ENCODE measurements around the gene ERCC3. TPM values are rescaled to one million over a fixed set of nuclear protein-coding genes. Genes with fewer than 3 reads are reported as not detected.

Gene ERCC3
- total and polyA plus RNA-seq, 4 experiments from 2014 or later: 22.3 to 62.9 (median 44.3) TPM

DNA sequence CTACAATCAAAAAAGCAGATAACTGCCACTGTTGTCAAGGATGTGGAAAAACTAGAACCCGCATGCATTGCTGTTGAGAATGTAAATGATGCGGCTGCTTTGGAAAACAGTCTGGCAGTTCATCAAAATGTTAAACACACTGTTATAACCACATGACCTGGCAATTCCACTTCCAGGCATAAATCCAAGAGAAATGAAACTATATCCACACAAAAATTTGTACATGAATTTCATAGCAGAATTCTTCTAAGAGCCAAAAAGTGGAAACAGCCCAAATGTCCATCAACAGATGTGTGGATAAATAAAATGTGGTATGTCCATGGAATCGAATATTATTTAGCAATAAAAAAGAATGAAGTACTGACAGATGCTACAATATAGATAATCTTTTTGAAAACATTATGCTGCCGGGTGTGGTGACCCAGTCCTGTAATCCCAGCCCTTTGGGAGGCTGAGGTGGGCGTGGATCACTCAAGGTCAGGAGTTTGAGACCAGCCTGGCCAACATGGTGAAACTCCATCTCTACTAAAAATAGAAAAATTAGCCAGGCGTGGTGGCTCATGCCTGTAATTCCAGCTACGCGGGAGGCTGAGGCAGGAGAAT, 32.0 kb downstream of the ERCC3 start:
- H3K27me3 Mint-ChIP-seq: no peaks in the 10 kb centered on the region
- no peak for DNase-seq
- peaks cover 56 to 72% of the 10 kb centered on the region in 2 donors for H3K36me3 Mint-ChIP-seq
- H3K9me3 Mint-ChIP-seq: no peaks in the 10 kb centered on the region
- H3K27ac Mint-ChIP-seq: no peak overlapping the region
- Histone ChIP-seq H3K4me3 (ENCODE audit: low read length in 2 of 2) (no peak overlapping the region), H3K36me3 (ENCODE audit: insufficient read depth, low read length) (peaks cover 45% of the 10 kb centered on the region), H3K4me1 (ENCODE audit: insufficient read depth, low read length) (no peaks in the 10 kb centered on the region), H3K9me3 (ENCODE audit: control insufficient read depth in 1 of 2, low read length in 2 of 2) (no peaks in the 10 kb centered on the region), H3K27me3 (ENCODE audit: insufficient read depth, low read length) (no peaks in the 10 kb centered on the region), H3K27ac (ENCODE audit: low read depth, low read length) (no peak overlapping the region)
- H3K4me3 Mint-ChIP-seq: no peak overlapping the region
- peaks cover 0 to 1% (median 0%) of the 10 kb centered on the region in 4 donors for H3K4me1 Mint-ChIP-seq
- intact Hi-C loops (cut with micrococcal nuclease): no loop called here
- ChIA-PET POLR2A (ENCODE audit: partially characterized antibody) (no interaction called here), CTCF (ENCODE audit: partially characterized antibody) (no interaction called here)

GRCh38 chr2:127259355-127259754, 34.6 kb downstream of the ERCC3 start:
- Histone ChIP-seq H3K36me3 (ENCODE audit: insufficient read depth, low read length) (peaks cover 45% of the 10 kb centered on the region), H3K27me3 (ENCODE audit: insufficient read depth, low read length) (no peaks in the 10 kb centered on the region), H3K9me3 (ENCODE audit: control insufficient read depth in 1 of 2, low read length in 2 of 2) (no peaks in the 10 kb centered on the region), H3K27ac (ENCODE audit: low read depth, low read length) (no peak overlapping the region), H3K4me3 (ENCODE audit: low read length in 2 of 2) (no peak overlapping the region), H3K4me1 (ENCODE audit: insufficient read depth, low read length) (no peaks in the 10 kb centered on the region)
- Mint-ChIP-seq H3K27me3 (no peaks in the 10 kb centered on the region), H3K36me3 (peaks cover 51 to 76% of the 10 kb centered on the region in 2 donors), H3K9me3 (no peaks in the 10 kb centered on the region), H3K4me3 (no peak overlapping the region), H3K27ac (peak overlapping the region in 2 of 7 donors; percentile 9 to 38), H3K4me1 (peaks cover 0 to 1% (median 0%) of the 10 kb centered on the region in 4 donors)
- CTCF ChIA-PET (ENCODE audit: partially characterized antibody): no interaction called here
- POLR2A ChIA-PET (ENCODE audit: partially characterized antibody): no interaction called here
- intact Hi-C loops (cut with micrococcal nuclease): no loop called here
- DNase-seq: no peak

DNA sequence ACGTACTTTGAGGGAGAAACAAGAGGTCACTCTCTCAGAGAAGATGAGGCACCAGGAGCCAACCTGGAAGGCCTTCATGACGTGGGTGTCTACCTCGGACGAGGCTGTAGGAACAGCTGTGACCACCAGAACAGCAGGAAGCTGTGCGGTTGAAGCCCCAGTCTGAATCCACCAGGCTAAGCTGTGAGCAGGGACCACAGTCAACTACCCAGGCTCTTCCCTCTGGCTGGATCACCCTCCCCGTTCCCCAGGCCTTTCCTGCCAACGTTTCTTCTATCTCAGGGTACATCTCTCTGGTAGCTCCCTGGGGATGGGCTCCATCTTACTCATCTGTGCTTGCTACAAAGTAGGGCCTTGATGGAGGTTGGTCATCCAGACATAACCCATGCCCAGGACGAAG, 37.1 kb downstream of the ERCC3 start:
- H3K9me3 ChIP-seq (ENCODE audit: control insufficient read depth in 1 of 2, low read length in 2 of 2): no peaks in the 10 kb centered on the region
- no peak overlapping the region for H3K27ac ChIP-seq (ENCODE audit: low read depth, low read length)
- H3K4me1 Mint-ChIP-seq: peaks cover 0 to 1% (median 0%) of the 10 kb centered on the region in 4 donors
- H3K9me3 Mint-ChIP-seq: no peaks in the 10 kb centered on the region
- no peak overlapping the region for H3K27ac Mint-ChIP-seq
- no peak for DNase-seq
- H3K27me3 Mint-ChIP-seq: no peaks in the 10 kb centered on the region
- intact Hi-C loops (cut with micrococcal nuclease): no loop called here
- H3K27me3 ChIP-seq (ENCODE audit: insufficient read depth, low read length): no peaks in the 10 kb centered on the region
- H3K36me3 Mint-ChIP-seq: peaks cover 42 to 59% of the 10 kb centered on the region in 2 donors
- peaks cover 45% of the 10 kb centered on the region for H3K36me3 ChIP-seq (ENCODE audit: insufficient read depth, low read length)
- ChIA-PET POLR2A (ENCODE audit: partially characterized antibody) (interaction anchor here (0.6 kb wide), 1 partner anchor 444 kb away, joined by 3 read pairs; the partner anchor contains the start of gene SFT2D3), CTCF (ENCODE audit: partially characterized antibody) (no interaction called here)
- H3K4me1 ChIP-seq (ENCODE audit: insufficient read depth, low read length): no peaks in the 10 kb centered on the region
- no peak overlapping the region for H3K4me3 Mint-ChIP-seq
- no peak overlapping the region for H3K4me3 ChIP-seq (ENCODE audit: low read length in 2 of 2)

DNA sequence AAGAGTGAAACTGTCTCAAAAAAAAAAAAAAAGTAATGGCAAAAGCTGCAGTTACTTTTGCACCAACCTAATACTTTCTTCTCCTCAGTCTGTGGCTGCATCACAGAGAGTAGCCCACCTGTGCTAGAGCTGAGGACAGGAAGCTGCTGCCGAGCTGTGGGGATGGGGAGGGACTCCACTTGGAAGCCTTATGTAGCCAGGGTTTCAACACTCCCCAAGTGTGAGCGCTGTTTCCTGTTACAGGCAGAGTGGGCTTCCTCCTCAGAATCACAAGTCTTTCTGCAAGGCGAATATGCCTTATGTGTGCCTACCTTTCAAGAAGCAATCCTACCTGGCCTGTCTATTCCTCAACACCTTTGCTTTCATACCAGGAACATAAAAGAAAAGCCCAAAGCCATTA, 37.6 kb downstream of the ERCC3 start:
- Histone ChIP-seq H3K36me3 (ENCODE audit: insufficient read depth, low read length) (peaks cover 40% of the 10 kb centered on the region), H3K4me3 (ENCODE audit: low read length in 2 of 2) (no peak overlapping the region), H3K27ac (ENCODE audit: low read depth, low read length) (no peak overlapping the region), H3K4me1 (ENCODE audit: insufficient read depth, low read length) (no peaks in the 10 kb centered on the region), H3K27me3 (ENCODE audit: insufficient read depth, low read length) (no peaks in the 10 kb centered on the region), H3K9me3 (ENCODE audit: control insufficient read depth in 1 of 2, low read length in 2 of 2) (no peaks in the 10 kb centered on the region)
- H3K27ac Mint-ChIP-seq: no peak overlapping the region
- no peaks in the 10 kb centered on the region for H3K9me3 Mint-ChIP-seq
- DNase-seq: no peak
- H3K36me3 Mint-ChIP-seq: peaks cover 45 to 56% of the 10 kb centered on the region in 2 donors
- ChIA-PET POLR2A (ENCODE audit: partially characterized antibody) (interaction anchor here (0.6 kb wide), 1 partner anchor 445 kb away, joined by 3 read pairs; the partner anchor contains the start of gene SFT2D3), CTCF (ENCODE audit: partially characterized antibody) (no interaction called here)
- intact Hi-C loops (cut with micrococcal nuclease): no loop called here
- peaks cover 0 to 1% (median 0%) of the 10 kb centered on the region in 4 donors for H3K4me1 Mint-ChIP-seq
- no peaks in the 10 kb centered on the region for H3K27me3 Mint-ChIP-seq
- H3K4me3 Mint-ChIP-seq: no peak overlapping the region

GRCh38 chr2:127255721-127256120, 38.2 kb downstream of the ERCC3 start:
- no peaks in the 10 kb centered on the region for H3K9me3 Mint-ChIP-seq
- Histone ChIP-seq H3K4me1 (ENCODE audit: insufficient read depth, low read length) (no peaks in the 10 kb centered on the region), H3K9me3 (ENCODE audit: control insufficient read depth in 1 of 2, low read length in 2 of 2) (no peaks in the 10 kb centered on the region), H3K4me3 (ENCODE audit: low read length in 2 of 2) (no peak overlapping the region), H3K27me3 (ENCODE audit: insufficient read depth, low read length) (no peaks in the 10 kb centered on the region), H3K27ac (ENCODE audit: low read depth, low read length) (no peak overlapping the region), H3K36me3 (ENCODE audit: insufficient read depth, low read length) (peaks cover 34% of the 10 kb centered on the region)
- intact Hi-C loops (cut with micrococcal nuclease): no loop called here
- CTCF ChIA-PET (ENCODE audit: partially characterized antibody): no interaction called here
- DNase-seq: no peak
- H3K27ac Mint-ChIP-seq: peak overlapping the region in 1 of 7 donors; percentile 8
- no peak overlapping the region for H3K4me3 Mint-ChIP-seq
- peaks cover 42 to 51% of the 10 kb centered on the region in 2 donors for H3K36me3 Mint-ChIP-seq
- no peaks in the 10 kb centered on the region for H3K27me3 Mint-ChIP-seq
- H3K4me1 Mint-ChIP-seq: peaks cover 0 to 1% (median 0%) of the 10 kb centered on the region in 4 donors
- POLR2A ChIA-PET (ENCODE audit: partially characterized antibody): no interaction called here

GRCh38 chr2:127255146-127255545, 38.8 kb downstream of the ERCC3 start:
- Mint-ChIP-seq H3K4me1 (peaks cover 0 to 1% (median 0%) of the 10 kb centered on the region in 4 donors), H3K36me3 (peaks cover 39 to 48% of the 10 kb centered on the region in 2 donors), H3K27me3 (no peaks in the 10 kb centered on the region), H3K27ac (peak overlapping the region in 4 of 7 donors; percentile 2 to 73 (median 10)), H3K9me3 (no peaks in the 10 kb centered on the region), H3K4me3 (no peak overlapping the region)
- Histone ChIP-seq H3K9me3 (ENCODE audit: control insufficient read depth in 1 of 2, low read length in 2 of 2) (no peaks in the 10 kb centered on the region), H3K27me3 (ENCODE audit: insufficient read depth, low read length) (no peaks in the 10 kb centered on the region), H3K36me3 (ENCODE audit: insufficient read depth, low read length) (peaks cover 28% of the 10 kb centered on the region), H3K4me3 (ENCODE audit: low read length in 2 of 2) (no peak overlapping the region), H3K27ac (ENCODE audit: low read depth, low read length) (no peak overlapping the region), H3K4me1 (ENCODE audit: insufficient read depth, low read length) (no peaks in the 10 kb centered on the region)
- ChIA-PET POLR2A (ENCODE audit: partially characterized antibody) (no interaction called here), CTCF (ENCODE audit: partially characterized antibody) (no interaction called here)
- intact Hi-C loops (cut with micrococcal nuclease): no loop called here
- no peak for DNase-seq

GRCh38 chr2:127254386-127254981, 39.5 kb downstream of the ERCC3 start:
- Histone ChIP-seq H3K27ac (ENCODE audit: low read depth, low read length) (no peak overlapping the region), H3K36me3 (ENCODE audit: insufficient read depth, low read length) (peaks cover 21% of the 10 kb centered on the region), H3K9me3 (ENCODE audit: control insufficient read depth in 1 of 2, low read length in 2 of 2) (no peaks in the 10 kb centered on the region), H3K27me3 (ENCODE audit: insufficient read depth, low read length) (no peaks in the 10 kb centered on the region), H3K4me3 (ENCODE audit: low read length in 2 of 2) (no peak overlapping the region), H3K4me1 (ENCODE audit: insufficient read depth, low read length) (no peaks in the 10 kb centered on the region)
- Mint-ChIP-seq H3K4me3 (no peak overlapping the region), H3K36me3 (peaks cover 36 to 43% of the 10 kb centered on the region in 2 donors), H3K9me3 (no peaks in the 10 kb centered on the region), H3K27ac (peak overlapping the region in 3 of 7 donors; percentile 13 to 70 (median 64)), H3K4me1 (peaks cover 0 to 1% (median 0%) of the 10 kb centered on the region in 4 donors), H3K27me3 (no peaks in the 10 kb centered on the region)
- ChIA-PET CTCF (ENCODE audit: partially characterized antibody) (no interaction called here), POLR2A (ENCODE audit: partially characterized antibody) (no interaction called here)
- no peak for DNase-seq
- intact Hi-C loops (cut with micrococcal nuclease): no loop called here

All from CD4-positive, alpha-beta memory T cell (primary cell).